DND-41 (cell line): ENCODE results near the gene ARFIP2.

Experiments
- ATAC-seq: fragments of 200-7000 bp; cut with Tn5 transposase; 3 replicates; pipeline ENCODE4 v1.9.1; 2021; ENCODE audit warnings: low read depth; ENCODE audit not compliant: insufficient read depth
- DNase-seq: peaks from one replicate; pipeline ENCODE4 v3.0.0-alpha.2; 2020
- H2AFZ ChIP-seq: 2 replicates; pipeline ENCODE4 v1.6.0; 2012; ENCODE audit warnings: low read depth, low read length
- H3K27ac ChIP-seq: 2 replicates; pipeline ENCODE4 v1.5.1; 2012; ENCODE audit warnings: low read length, inconsistent platforms
- H3K27me3 ChIP-seq: fragments of 200-600 bp; sonication (generic); 2 replicates; pipeline ENCODE4 v1.6.0; 2012; ENCODE audit warnings: low read length, mild to moderate bottlenecking, inconsistent platforms; ENCODE audit not compliant: insufficient read depth, poor library complexity
- H3K36me3 ChIP-seq: 2 replicates; pipeline ENCODE4 v1.5.1; 2012; ENCODE audit warnings: low read length, inconsistent platforms; ENCODE audit not compliant: insufficient read depth
- H3K4me1 ChIP-seq: 2 replicates; pipeline ENCODE4 v1.5.1; 2012; ENCODE audit warnings: mild to moderate bottlenecking, low read length; ENCODE audit not compliant: insufficient read depth
- H3K4me2 ChIP-seq: 2 replicates; pipeline ENCODE4 v1.6.0; 2012; ENCODE audit warnings: mild to moderate bottlenecking, moderate library complexity, low read length, inconsistent platforms; ENCODE audit not compliant: insufficient read depth
- H3K4me3 ChIP-seq, 2 experiments: fragments of 200-600 bp in 1 of 2; shearing (Covaris generic) in 1 of 2; 2 replicates each; pipeline ENCODE4 v1.5.1; 2012 to 2016; ENCODE audit warnings: inconsistent platforms in 2 of 2, low read length in 2 of 2, mild to moderate bottlenecking in 2 of 2, low read depth in 1 of 2, moderate library complexity in 1 of 2
- H3K79me2 ChIP-seq: 2 replicates; pipeline ENCODE4 v1.6.0; 2012; ENCODE audit warnings: low read length, inconsistent platforms; ENCODE audit not compliant: insufficient read depth
- H3K9ac ChIP-seq: 2 replicates; pipeline ENCODE4 v1.6.0; 2012; ENCODE audit warnings: low read depth, mild to moderate bottlenecking, inconsistent platforms, low read length, moderate library complexity
- H3K9me3 ChIP-seq: 2 replicates; pipeline ENCODE4 v1.5.1; 2012; ENCODE audit warnings: low read length, moderate library complexity, mild to moderate bottlenecking, inconsistent platforms; ENCODE audit not compliant: insufficient read depth, severe bottlenecking
- H4K20me1 ChIP-seq: 2 replicates; pipeline ENCODE4 v1.6.0; 2012; ENCODE audit warnings: low read length; ENCODE audit not compliant: insufficient read depth
- CTCF ChIP-seq: IDR thresholded peaks from 2 replicates; pipeline ENCODE4 v1.5.1; 2012; ENCODE audit warnings: borderline replicate concordance, low read length, moderate library complexity, mild to moderate bottlenecking; ENCODE audit not compliant: poor library complexity, severe bottlenecking; ENCODE audit errors: extremely low read depth
- EZH2 ChIP-seq: IDR thresholded peaks from 3 replicates; pipeline ENCODE4 v1.6.1; 2012; ENCODE audit warnings: borderline replicate concordance, low read depth, mild to moderate bottlenecking, moderate library complexity, low read length, inconsistent platforms; ENCODE audit not compliant: severe bottlenecking

The ARFIP2 gene

GRCh38 chr11:6488342-6488741 is 7.2 kb upstream of the ARFIP2 start:
- H3K79me2 ChIP-seq: peaks cover 6% of the 10 kb centered on the region
- H3K36me3 ChIP-seq: peaks cover 60% of the 10 kb centered on the region
- no peak overlapping the region for H3K27ac ChIP-seq
- H3K4me2 ChIP-seq: no peak overlapping the region
- TF ChIP-seq EZH2: no peak
- TF ChIP-seq CTCF: no peak
- ATAC-seq (no peak), DNase-seq (no peak)
- no peaks in the 10 kb centered on the region; the same call in 1 of the 2 replicates for H3K4me1 ChIP-seq
- H2AFZ ChIP-seq: no peak overlapping the region
- no peak overlapping the region for H3K4me3 ChIP-seq
- H3K9me3 ChIP-seq: no peaks in the 10 kb centered on the region
- no peak overlapping the region for H3K9ac ChIP-seq
- no peaks in the 10 kb centered on the region for H3K27me3 ChIP-seq
- peaks cover 3% of the 10 kb centered on the region; the same call in 1 of the 2 replicates for H4K20me1 ChIP-seq

- H3K36me3 ChIP-seq: peaks cover 68% of the 10 kb centered on the region
- H4K20me1 ChIP-seq: peaks cover 6% of the 10 kb centered on the region
- H3K9ac ChIP-seq: no peak overlapping the region
These were observed 5.8 kb upstream of the ARFIP2 start for GRCh38 chr11:6486938-6487337.

DNA sequence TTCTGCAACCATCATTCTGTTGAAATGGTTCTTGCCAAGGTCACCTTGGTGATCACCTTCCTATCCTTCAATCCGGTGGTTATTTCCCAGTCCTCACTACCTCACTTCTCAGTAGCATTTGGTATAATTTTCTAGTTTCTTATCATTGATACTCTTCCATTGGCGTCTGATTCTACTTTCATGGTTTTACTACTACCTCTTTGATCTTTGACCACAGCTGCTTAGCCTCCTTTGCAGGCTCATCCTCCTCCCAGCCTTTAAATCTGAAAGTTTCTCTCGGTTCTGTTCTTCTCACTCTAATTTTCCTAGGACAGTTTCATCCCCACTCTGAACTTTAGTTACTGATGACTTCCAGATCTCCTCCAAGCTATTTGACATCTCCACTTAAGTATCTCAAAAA is 5.1 kb upstream of the ARFIP2 start:
- no peak for ATAC-seq

More at GRCh38 chr11:6486938-6487337, 5.8 kb upstream of the ARFIP2 start:
- ATAC-seq (no peak), DNase-seq (no peak)
- Histone ChIP-seq H3K27me3 (no peaks in the 10 kb centered on the region), H3K27ac (no peak overlapping the region), H2AFZ (no peak overlapping the region), H3K4me3 (no peak overlapping the region), H3K4me1 (peaks cover 13% of the 10 kb centered on the region), H3K79me2 (peaks cover 20% of the 10 kb centered on the region), H3K4me2 (no peak overlapping the region), H3K9me3 (no peaks in the 10 kb centered on the region)
- no peak for TF ChIP-seq EZH2
- no peak for TF ChIP-seq CTCF

More for the DNA sequence above, 5.1 kb upstream of the ARFIP2 start:
- TF ChIP-seq EZH2: no peak
- no peak for TF ChIP-seq CTCF
- Histone ChIP-seq H3K27me3 (no peaks in the 10 kb centered on the region), H3K4me3 (no peak overlapping the region), H3K9me3 (no peaks in the 10 kb centered on the region), H3K4me1 (peaks cover 16% of the 10 kb centered on the region), H4K20me1 (peaks cover 10% of the 10 kb centered on the region), H3K9ac (no peak overlapping the region), H3K4me2 (no peak overlapping the region), H2AFZ (no peak overlapping the region), H3K79me2 (peaks cover 27% of the 10 kb centered on the region), H3K36me3 (peaks cover 67% of the 10 kb centered on the region), H3K27ac (no peak overlapping the region)
- no peak for DNase-seq
